ENCODE measurements around the gene HRCT1.
"Not testable (repeated sequence)": the region's sequence is repeated elsewhere in the genome, so short reads cannot be mapped to it uniquely, and the experiment has no call there.

HRCT1 gene

GRCh38 chr9:35897376-35898099 is 8.5 kb upstream of the HRCT1 start:
- DNase-seq = not testable (repeated sequence)

- DNase-seq = no peak
These were observed 7.7 kb upstream of the HRCT1 start for GRCh38 chr9:35898337-35898736.

- DNase-seq = no peak
These were observed 7.0 kb upstream of the HRCT1 start for GRCh38 chr9:35899021-35899420.

GRCh38 chr9:35903049-35903448 is 3.0 kb upstream of the HRCT1 start:
- DNase-seq = peak; percentile 34 to 66

- DNase-seq = peak in 1 of 2 experiments; percentile 25
These were observed 1.7 kb upstream of the HRCT1 start for GRCh38 chr9:35904338-35904737.

- DNase-seq = peak in 1 of 2 experiments; percentile 53
These were observed 786 bp upstream of the HRCT1 start for GRCh38 chr9:35905051-35905781.

- DNase-seq = peak; percentile 45 to 65
These were observed 1.1 kb downstream of the HRCT1 start for GRCh38 chr9:35906923-35907699.

GRCh38 chr9:35907711-35908503 is 1.9 kb downstream of the HRCT1 start:
- peak; percentile 74 to 85 for DNase-seq

GRCh38 chr9:35908504-35909125 is 2.6 kb downstream of the HRCT1 start:
- peak; percentile 80 to 87 for DNase-seq

- DNase-seq = peak in 1 of 2 experiments; percentile 8
These were observed 3.3 kb downstream of the HRCT1 start, which contains the start of gene SPAAR for GRCh38 chr9:35909274-35909673. SPAAR (plus strand) TSS chr9:35909490; CDS start chr9:35910464, 974 bp downstream.

- DNase-seq = no peak
These were observed 3.9 kb downstream of the HRCT1 start for GRCh38 chr9:35909687-35910612.

GRCh38 chr9:35910613-35911359 is 4.8 kb downstream of the HRCT1 start:
- DNase-seq = peak; percentile 37 to 80

GRCh38 chr9:35911690-35912089 is 5.7 kb downstream of the HRCT1 start:
- peak in 1 of 2 experiments; percentile 9 for DNase-seq

- no peak for DNase-seq
These were observed 6.9 kb downstream of the HRCT1 start for GRCh38 chr9:35912791-35913400.

- not testable (repeated sequence) for DNase-seq
These were observed 7.4 kb downstream of the HRCT1 start for GRCh38 chr9:35913429-35913828.

GRCh38 chr9:35914301-35914807 is 8.4 kb downstream of the HRCT1 start:
- no peak for DNase-seq

- no peak for DNase-seq
These were observed 9.8 kb downstream of the HRCT1 start for GRCh38 chr9:35915681-35916294.

- peak in 1 of 2 experiments; percentile 22 for DNase-seq
These were observed 11.3 kb downstream of the HRCT1 start for GRCh38 chr9:35917261-35917660.

- DNase-seq = no peak
These were observed 12.8 kb downstream of the HRCT1 start for GRCh38 chr9:35918780-35919179.

Data from NCI-H446 (cell line).